Activated CD8-positive, alpha-beta T cell treated with anti-CD3 and anti-CD28 coated beads for 36 hours (primary cell): Measurements from ENCODE around the gene DNM3. TPM values are rescaled to one million over a fixed set of nuclear protein-coding genes. Genes with fewer than 3 reads are reported as not detected.

Source experiments
- ATAC-seq: fragments of 200-7000 bp; cut with Tn5 transposase; one replicate; pipeline ENCODE4 v1.10.0; 2021; ENCODE audit warnings: mild to moderate bottlenecking, moderate library complexity
- CTCF ChIA-PET: fragments of 350-600 bp; sonication (Branson Sonifier 250); formaldehyde crosslinking; loops from one replicate; lab custom pipeline; 2021; ENCODE audit warnings: antibody characterized with exemption; lab: Charles Lee
- POLR2A ChIA-PET: fragments of 350-600 bp; sonication (Branson Sonifier 250); formaldehyde crosslinking; loops from one replicate; lab custom pipeline; 2021; ENCODE audit warnings: antibody characterized with exemption; lab: Charles Lee
- DNase-seq: peaks from one replicate; pipeline ENCODE4 v3.0.0-alpha.2; 2020
- H3K27ac Mint-ChIP-seq: one replicate; pipeline ENCODE4 v1.8.0; 2021; ENCODE audit warnings: mild to moderate bottlenecking, mixed read lengths
- H3K27me3 Mint-ChIP-seq: one replicate; pipeline ENCODE4 v1.8.0; 2021; ENCODE audit warnings: mixed read lengths
- H3K36me3 Mint-ChIP-seq: one replicate; pipeline ENCODE4 v1.8.0; 2021; ENCODE audit warnings: low read depth, mixed read lengths
- H3K4me1 Mint-ChIP-seq: one replicate; pipeline ENCODE4 v1.8.0; 2021; ENCODE audit warnings: low read depth, mixed read lengths
- H3K4me3 Mint-ChIP-seq: one replicate; pipeline ENCODE4 v1.8.0; 2021; ENCODE audit warnings: mild to moderate bottlenecking, moderate library complexity, mixed read lengths
- H3K9me3 Mint-ChIP-seq: one replicate; pipeline ENCODE4 v1.8.0; 2021; ENCODE audit warnings: mixed read lengths
- intact Hi-C: fragments of 100-400 bp; cut with micrococcal nuclease; formaldehyde crosslinking; loops from one replicate; pipeline ENCODE4 v1.10.0; 2022
- total RNA-seq, 2 experiments: library from RNA; stranded (reverse); gene quantifications; one replicate each; pipeline ENCODE4 v1.2.3, GENCODE V29; 2021
- TF ChIP-seq, protein P1 (sequence below): fragments of 200-600 bp; IDR thresholded peaks from one replicate; pipeline ENCODE4 v1.8.0; 2022; ENCODE audit warnings: antibody characterized with exemption, mild to moderate bottlenecking

The DNM3 gene
- total RNA-seq, 2 experiments from 2014 or later: 0.58 to 1.1 TPM

DNA sequence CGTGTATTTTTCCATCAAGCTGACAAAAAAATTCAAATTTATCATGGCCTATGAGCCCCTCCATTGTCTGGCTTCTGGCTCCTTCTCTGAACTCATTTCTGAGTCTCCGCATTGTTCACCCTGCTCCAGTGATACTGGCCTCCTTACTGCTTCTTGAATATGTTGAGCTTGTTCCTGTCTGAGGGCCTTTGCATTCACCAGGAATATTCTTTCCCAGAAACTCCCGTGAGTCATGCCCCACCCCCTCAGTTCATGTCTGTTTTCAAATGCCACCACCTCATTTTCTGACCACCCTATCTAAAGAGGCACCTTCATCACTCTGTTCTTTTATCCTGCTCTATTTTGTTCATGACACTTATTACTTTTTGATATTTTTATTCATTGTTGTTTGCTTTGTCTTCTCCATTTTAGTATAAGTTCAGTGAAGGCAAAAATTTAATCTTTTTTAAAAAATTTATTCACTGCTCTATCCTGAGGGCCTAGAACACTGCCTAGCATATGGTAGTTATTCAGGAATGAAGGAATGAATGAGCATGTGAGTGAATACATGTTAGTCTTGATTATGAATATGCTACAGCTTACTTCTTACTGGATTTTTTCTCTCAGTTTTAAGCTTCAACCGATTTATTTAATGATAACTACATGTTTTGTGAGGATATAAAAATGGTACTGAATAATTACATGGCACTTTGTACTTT, 438.8 kb downstream of the DNM3 start:
- ATAC-seq (no peak), DNase-seq (no peak)
- TF ChIP-seq, protein P1, sequence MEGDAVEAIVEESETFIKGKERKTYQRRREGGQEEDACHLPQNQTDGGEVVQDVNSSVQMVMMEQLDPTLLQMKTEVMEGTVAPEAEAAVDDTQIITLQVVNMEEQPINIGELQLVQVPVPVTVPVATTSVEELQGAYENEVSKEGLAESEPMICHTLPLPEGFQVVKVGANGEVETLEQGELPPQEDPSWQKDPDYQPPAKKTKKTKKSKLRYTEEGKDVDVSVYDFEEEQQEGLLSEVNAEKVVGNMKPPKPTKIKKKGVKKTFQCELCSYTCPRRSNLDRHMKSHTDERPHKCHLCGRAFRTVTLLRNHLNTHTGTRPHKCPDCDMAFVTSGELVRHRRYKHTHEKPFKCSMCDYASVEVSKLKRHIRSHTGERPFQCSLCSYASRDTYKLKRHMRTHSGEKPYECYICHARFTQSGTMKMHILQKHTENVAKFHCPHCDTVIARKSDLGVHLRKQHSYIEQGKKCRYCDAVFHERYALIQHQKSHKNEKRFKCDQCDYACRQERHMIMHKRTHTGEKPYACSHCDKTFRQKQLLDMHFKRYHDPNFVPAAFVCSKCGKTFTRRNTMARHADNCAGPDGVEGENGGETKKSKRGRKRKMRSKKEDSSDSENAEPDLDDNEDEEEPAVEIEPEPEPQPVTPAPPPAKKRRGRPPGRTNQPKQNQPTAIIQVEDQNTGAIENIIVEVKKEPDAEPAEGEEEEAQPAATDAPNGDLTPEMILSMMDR: no peak
- ChIA-PET POLR2A (no interaction called here), CTCF (no interaction called here)
- H3K27me3 Mint-ChIP-seq: no peaks in the 10 kb centered on the region
- H3K4me1 Mint-ChIP-seq: peaks cover 3% of the 10 kb centered on the region
- H3K27ac Mint-ChIP-seq: no peak overlapping the region
- no peaks in the 10 kb centered on the region for H3K9me3 Mint-ChIP-seq
- no peak overlapping the region for H3K4me3 Mint-ChIP-seq
- H3K36me3 Mint-ChIP-seq: no peaks in the 10 kb centered on the region
- intact Hi-C loops: loop anchor here (10.0 kb wide), 1 partner anchor 115 kb away; no protein-coding TSS in a partner anchor

DNA sequence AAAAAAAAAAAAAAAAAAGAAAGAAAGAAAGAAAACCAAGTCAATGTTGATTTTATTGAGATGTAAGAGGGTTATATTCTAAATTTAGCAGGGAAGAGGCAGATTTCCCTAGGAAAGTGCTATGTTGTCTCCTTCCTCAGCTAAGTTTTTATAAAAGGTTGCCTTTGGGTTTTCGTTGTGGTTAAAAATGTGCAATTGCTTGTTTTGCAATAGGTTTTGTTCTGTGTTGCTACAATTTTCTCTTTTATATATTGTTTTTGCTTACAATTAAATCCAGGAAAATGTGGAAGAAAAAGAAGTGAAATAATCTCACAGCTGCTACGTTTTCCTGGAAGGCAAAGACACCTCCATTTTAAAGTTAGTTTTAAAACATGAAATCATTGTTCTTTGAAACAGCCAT, 442.5 kb downstream of the DNM3 start:
- H3K4me3 Mint-ChIP-seq: no peak overlapping the region
- no peaks in the 10 kb centered on the region for H3K27me3 Mint-ChIP-seq
- ChIA-PET POLR2A (no interaction called here), CTCF (no interaction called here)
- no peak overlapping the region for H3K27ac Mint-ChIP-seq
- peaks cover 3% of the 10 kb centered on the region for H3K4me1 Mint-ChIP-seq
- no peaks in the 10 kb centered on the region for H3K9me3 Mint-ChIP-seq
- intact Hi-C loops: no loop called here
- no peaks in the 10 kb centered on the region for H3K36me3 Mint-ChIP-seq
- DNase-seq (no peak), ATAC-seq (no peak)
- TF ChIP-seq, protein P1: no peak

DNA sequence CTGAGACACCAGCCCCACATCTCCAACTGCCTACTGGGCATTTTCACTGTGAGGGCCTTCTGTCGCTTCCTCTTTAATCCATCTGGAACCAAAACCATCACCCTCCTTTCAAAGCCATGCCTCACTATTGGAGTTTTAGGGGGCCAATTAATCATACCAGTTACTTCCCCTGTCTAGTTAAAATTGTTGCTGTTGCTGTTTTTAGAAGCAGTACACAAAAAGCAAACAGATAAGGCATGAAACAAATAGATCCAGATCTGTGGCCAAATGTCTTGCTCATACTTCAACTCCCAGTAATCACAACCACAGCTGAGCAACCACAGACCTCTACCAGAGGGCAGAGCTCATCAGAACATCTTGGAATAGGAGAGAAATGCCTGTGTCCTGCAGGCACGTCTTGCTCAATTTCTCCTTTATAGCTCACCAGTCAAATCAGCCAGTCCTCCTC, 445.4 kb downstream of the DNM3 start:
- intact Hi-C loops: no loop called here
- POLR2A ChIA-PET: no interaction called here

DNA sequence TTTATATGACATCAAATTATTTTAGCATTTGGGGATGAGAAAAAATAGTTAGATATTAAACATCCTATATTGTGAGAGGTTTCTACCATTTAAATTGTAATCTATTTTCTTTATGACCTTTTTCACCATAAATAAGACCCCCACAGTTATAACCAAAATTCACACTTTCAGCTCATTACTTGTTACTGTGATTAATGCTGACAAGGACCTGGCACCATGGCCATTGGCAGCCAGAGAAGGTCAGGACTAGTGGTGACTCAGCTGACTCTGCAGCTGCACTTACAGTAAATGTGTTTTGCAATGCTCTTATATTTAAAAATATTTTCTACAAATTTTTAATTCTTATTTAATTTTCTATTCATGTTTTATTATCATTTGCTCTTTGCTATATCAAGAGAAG, 445.9 kb downstream of the DNM3 start:
- POLR2A ChIA-PET: no interaction called here
- CTCF ChIA-PET: no interaction called here
- no peak overlapping the region for H3K27ac Mint-ChIP-seq
- no peaks in the 10 kb centered on the region for H3K4me1 Mint-ChIP-seq
- no peaks in the 10 kb centered on the region for H3K27me3 Mint-ChIP-seq
- TF ChIP-seq, protein P1: no peak
- H3K36me3 Mint-ChIP-seq: no peaks in the 10 kb centered on the region
- H3K9me3 Mint-ChIP-seq: no peaks in the 10 kb centered on the region
- H3K4me3 Mint-ChIP-seq: no peak overlapping the region
- DNase-seq: no peak
- intact Hi-C loops: no loop called here
- no peak for ATAC-seq

More for the DNA sequence above, 445.4 kb downstream of the DNM3 start:
- ATAC-seq (no peak), DNase-seq (no peak)
- H3K27ac Mint-ChIP-seq: no peak overlapping the region
- H3K27me3 Mint-ChIP-seq: no peaks in the 10 kb centered on the region
- no peak overlapping the region for H3K4me3 Mint-ChIP-seq
- H3K9me3 Mint-ChIP-seq: no peaks in the 10 kb centered on the region
- CTCF ChIA-PET: no interaction called here
- no peaks in the 10 kb centered on the region for H3K36me3 Mint-ChIP-seq
- no peaks in the 10 kb centered on the region for H3K4me1 Mint-ChIP-seq
- TF ChIP-seq, protein P1: no peak

DNA sequence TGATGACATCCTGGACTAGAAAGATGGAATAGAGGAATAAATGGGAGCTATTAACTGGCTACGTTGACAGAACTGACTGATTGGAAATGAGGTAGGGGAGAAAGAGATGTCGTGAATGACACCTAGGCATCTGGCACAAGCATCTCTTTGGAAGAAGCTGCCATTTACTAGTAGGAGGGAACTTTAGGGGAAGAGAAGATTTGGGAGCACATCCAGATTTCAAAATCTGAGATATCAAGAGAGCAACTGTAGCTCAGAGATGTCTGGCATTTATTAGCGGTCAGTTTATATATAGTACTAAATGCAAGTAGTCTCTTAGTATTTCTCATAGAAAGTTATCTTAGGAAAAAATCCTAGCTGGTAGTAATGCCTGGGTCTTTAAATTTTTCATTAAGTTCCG, 447.3 kb downstream of the DNM3 start:
- H3K27ac Mint-ChIP-seq: no peak overlapping the region
- ChIA-PET CTCF (no interaction called here), POLR2A (interaction anchor here (0.6 kb wide), 1 partner anchor 26 kb away, joined by 3 read pairs; no protein-coding TSS in a partner anchor)
- no peaks in the 10 kb centered on the region for H3K27me3 Mint-ChIP-seq
- intact Hi-C loops: no loop called here
- no peaks in the 10 kb centered on the region for H3K9me3 Mint-ChIP-seq
- H3K4me3 Mint-ChIP-seq: no peak overlapping the region
- no peaks in the 10 kb centered on the region for H3K4me1 Mint-ChIP-seq
- DNase-seq (no peak), ATAC-seq (no peak)
- TF ChIP-seq, protein P1: no peak
- H3K36me3 Mint-ChIP-seq: no peaks in the 10 kb centered on the region
